Jurkat, Clone E6-1 (cell line): ENCODE measurements around the gene PLEKHA8.

ENCODE experiments used
- DNase-seq: peaks from one replicate; pipeline ENCODE4 v3.0.0-alpha.2; 2011; ENCODE audit warnings: low read depth, low spot score
- H3K4me3 ChIP-seq: 2 replicates; pipeline ENCODE4 v1.5.1; 2011; ENCODE audit warnings: mild to moderate bottlenecking, low read length, control low read depth, moderate library complexity

PLEKHA8 gene

GRCh38 chr7:30157204-30157603 lies 129.0 kb downstream of the PLEKHA8 start:
- peak; percentile 96 for DNase-seq
- H3K4me3 ChIP-seq, result peak overlapping the region; percentile 47

- no peak for DNase-seq
- H3K4me3 ChIP-seq, result no peak overlapping the region
These were observed 131.0 kb downstream of the PLEKHA8 start for GRCh38 chr7:30159163-30159562.

DNA sequence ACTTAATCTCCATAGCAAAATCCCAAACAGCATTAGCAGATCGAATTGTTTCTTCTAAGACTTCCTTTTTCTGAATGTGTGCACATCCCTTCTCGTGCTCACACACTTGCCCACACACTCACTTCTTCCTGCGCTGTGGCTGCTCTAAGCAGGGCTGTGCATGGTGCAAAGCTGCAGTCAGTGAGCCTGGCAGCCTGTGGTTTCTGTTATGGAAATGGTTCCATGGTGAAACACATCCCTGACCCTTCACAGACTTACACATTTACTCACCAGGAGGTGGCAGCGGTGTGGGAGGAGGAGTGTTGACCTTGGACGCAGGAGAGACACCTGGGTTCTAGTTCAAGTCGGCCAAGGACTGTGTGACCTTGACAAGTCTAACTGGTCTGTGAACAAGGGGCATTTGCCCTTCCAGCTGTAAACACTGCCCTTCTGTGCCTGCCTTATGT lies 131.5 kb downstream of the PLEKHA8 start:
- H3K4me3 ChIP-seq, result no peak overlapping the region
- peak; percentile 57 for DNase-seq

- H3K4me3 ChIP-seq, result no peak overlapping the region
- DNase-seq, result no peak
These were observed 132.1 kb downstream of the PLEKHA8 start for GRCh38 chr7:30160329-30160728.

DNA sequence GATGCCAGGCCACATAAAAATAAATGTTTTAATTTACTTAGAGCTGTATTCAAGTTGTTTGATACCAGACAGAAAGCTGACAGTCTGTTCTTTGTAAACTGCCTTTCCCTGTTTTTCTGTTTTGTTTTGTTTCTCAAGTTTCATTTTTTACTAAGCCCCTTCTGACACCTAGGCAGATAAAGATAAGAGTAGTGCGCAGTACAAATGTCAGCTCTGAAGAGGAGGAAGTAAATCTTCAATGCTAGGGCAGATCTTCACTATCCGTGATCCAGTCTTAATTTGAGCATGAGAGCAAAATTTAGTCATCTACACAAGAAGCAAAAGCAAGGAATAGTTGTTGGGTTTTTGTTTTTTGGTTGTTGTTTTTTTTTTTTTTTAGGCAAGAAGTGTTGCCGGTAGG lies 133.9 kb downstream of the PLEKHA8 start:
- no peak overlapping the region for H3K4me3 ChIP-seq

GRCh38 chr7:30162622-30163124 lies 134.5 kb downstream of the PLEKHA8 start:
- no peak for DNase-seq
- no peak overlapping the region for H3K4me3 ChIP-seq

More for the DNA sequence above, 133.9 kb downstream of the PLEKHA8 start:
- DNase-seq, result no peak

DNA sequence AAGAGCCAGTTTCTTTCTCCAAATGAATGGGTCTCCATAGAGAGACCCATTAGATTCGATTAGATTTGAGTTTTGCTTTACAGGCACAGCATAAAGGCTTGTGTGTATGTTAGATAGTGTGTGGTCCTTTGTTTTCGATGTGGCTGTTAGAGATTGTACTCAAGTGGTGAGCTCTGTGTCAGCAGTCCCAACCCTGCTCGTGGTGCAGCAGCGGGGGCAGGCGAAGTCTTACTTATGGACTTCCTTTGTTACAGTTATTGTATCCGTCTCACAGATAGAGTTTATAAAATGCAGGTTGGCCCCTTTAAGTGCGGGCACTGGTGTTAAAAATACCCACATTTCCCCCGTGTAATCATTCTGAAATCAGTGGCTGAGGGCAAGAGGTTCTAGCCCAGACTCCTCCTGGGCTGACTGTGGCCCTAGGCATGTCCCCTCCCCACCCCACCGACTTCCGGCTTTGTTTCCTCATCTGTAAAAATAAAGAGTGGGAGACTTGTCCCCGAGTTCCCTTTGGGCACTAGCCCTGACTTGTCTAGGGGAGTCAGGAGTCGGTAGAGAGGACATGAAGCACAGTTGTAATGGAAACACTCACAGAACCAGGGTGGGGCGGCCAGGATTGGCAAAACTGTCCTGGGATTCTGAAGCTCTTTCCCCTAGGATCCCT lies 135.2 kb downstream of the PLEKHA8 start:
- no peak for DNase-seq
- H3K4me3 ChIP-seq, result no peak overlapping the region

GRCh38 chr7:30164567-30164966 lies 136.4 kb downstream of the PLEKHA8 start:
- no peak for DNase-seq
- H3K4me3 ChIP-seq, result no peak overlapping the region

- no peak for DNase-seq
- no peak overlapping the region for H3K4me3 ChIP-seq
These were observed 137.4 kb downstream of the PLEKHA8 start for GRCh38 chr7:30165590-30165989.

DNA sequence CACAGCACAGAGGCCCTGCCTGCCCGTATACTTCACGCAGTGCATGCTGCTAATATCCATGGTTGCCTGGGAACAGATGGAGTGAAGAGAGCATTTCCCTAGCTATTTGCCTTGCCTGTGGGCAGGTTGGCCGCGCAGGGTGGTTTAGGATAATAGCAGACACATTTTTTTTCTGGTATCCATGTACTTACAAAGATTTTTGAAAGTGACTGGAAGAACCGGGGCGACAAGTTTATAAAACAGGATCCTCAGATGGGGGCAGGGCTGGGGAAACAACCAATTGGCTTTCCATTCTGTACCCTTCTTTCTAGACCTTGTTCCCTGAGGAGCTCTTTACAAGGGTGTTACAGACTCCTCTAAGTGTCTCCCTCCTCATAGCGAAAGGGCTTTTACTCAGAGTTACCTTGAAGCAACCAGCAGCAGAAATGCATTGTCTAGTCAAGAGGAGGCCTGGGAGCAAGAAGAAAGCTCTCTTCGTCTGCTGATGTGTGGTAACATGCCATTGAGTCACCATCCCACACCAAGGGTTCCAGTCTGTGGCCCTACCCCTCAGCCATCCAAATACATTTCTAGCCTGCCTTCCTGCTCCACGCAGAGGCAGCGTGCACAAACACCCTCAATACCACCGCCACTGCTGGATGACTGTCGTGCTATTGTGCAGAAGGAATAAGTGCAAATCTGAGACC lies 138.1 kb downstream of the PLEKHA8 start:
- DNase-seq, result no peak
- no peak overlapping the region for H3K4me3 ChIP-seq

DNA sequence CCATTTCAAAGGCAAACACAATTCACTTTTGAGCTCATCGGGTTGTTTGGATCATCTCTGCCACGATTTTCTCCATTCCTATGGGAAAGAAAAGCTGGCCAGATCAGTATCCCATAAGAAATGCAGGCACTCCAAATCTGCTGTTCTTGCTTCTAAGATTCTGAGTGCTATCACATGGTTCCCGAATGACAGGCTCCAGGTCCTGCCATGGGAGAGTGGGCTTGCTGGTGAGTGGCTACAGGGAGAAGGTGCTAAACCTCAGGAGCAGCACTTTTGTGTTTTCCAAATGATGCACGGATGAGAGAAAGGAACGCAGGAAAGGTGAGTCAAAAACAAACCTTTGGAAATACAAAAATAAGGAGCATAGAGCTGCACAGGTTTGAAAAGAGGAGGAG lies 138.6 kb downstream of the PLEKHA8 start:
- H3K4me3 ChIP-seq, result no peak overlapping the region
- DNase-seq, result no peak

- DNase-seq, result no peak
- no peak overlapping the region for H3K4me3 ChIP-seq
These were observed 139.7 kb downstream of the PLEKHA8 start for GRCh38 chr7:30167901-30168300.

GRCh38 chr7:30168835-30169573 lies 140.8 kb downstream of the PLEKHA8 start:
- no peak for DNase-seq
- H3K4me3 ChIP-seq, result no peak overlapping the region

DNA sequence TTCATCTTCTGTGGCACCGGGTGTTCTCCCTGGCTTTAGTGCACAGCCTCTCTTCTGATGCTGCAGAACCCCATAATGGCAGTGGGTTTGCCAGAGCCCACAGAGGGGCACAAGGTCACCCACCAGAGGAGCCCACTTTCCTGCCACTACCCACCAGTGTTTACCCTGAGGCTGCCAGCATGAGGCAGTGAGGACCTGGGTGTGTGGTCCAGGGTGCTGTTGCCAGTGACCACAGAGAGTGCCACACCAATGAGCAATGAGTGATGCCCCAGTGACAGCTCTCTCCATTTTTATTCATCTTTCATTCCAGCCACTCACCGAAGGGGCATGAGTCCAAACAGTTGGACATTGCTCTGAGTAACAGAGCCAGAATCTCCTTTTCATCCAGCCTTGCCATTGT lies 141.4 kb downstream of the PLEKHA8 start:
- DNase-seq, result no peak
- no peak overlapping the region for H3K4me3 ChIP-seq

DNA sequence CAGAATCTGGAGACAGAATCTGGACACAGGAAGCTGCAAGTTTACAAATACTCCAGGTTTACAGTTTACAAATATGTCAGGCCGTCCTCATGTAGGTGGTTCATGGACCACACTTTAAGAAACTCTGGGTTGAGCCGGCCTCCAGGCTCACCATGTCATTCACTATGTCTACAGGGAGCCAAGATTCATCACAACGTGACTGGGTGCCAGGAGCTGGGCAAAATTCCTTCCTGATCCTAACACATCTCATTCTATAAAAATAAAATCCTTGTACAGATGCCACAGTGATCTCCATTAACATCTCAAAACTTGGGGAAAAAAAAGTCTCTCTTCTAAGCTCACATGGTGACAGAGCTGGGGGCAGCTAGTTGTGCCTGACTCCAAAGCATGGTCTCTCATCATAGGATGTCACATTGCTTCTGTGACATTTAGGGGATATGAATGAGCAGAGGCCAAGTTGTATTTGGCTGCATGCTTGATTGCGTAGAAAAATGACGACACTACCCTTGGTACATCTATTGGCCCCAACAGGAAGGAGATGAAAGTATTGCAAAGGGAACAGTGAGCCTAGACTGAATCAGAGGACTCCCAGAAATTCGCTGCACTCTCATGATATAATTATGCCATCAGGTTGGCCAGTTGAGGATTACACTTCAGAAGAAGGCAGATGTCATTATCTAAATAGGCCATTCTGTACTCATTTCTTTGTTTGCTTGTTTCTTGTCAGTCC lies 142.4 kb downstream of the PLEKHA8 start:
- H3K4me3 ChIP-seq, result no peak overlapping the region
- no peak for DNase-seq

DNA sequence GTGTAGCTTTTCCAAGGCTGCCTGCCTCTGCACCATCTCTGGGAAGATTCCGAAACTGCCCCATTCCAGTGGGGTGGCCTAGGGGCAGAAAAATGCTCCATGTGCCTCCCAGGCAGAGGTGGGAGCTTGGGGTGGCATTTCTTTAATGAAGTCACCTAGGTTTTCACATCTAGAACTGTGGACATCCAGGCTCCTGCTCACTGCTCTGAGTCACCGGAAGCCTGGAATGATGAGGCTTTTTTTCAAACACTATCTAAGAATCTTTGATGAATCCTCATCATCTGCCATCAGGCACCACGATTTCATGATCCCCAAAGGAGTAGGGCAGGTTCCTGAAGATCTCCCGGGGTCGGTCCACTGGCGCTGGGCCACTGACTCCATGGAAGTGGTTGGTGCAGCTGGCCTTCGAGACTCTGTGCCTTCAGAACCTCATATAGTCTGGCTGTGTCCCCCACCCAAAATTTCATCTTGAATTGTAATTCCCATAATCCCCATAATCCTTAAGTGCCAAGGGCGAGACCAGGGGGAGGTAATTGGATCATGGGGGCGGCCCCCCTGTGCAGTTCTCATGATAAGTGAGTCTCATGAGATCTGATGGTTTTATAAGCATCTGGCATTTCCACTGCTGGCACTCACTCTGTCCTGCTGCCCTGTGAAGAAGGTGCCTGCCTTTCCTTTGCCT lies 143.7 kb downstream of the PLEKHA8 start:
- H3K4me3 ChIP-seq, result no peak overlapping the region
- DNase-seq, result no peak

- H3K4me3 ChIP-seq, result no peak overlapping the region
- DNase-seq, result no peak
These were observed 144.2 kb downstream of the PLEKHA8 start for GRCh38 chr7:30172451-30172850.

- H3K4me3 ChIP-seq, result no peak overlapping the region
- peak; percentile 51 for DNase-seq
These were observed 145.1 kb downstream of the PLEKHA8 start for GRCh38 chr7:30173058-30173897.
